ENCODE measurements around the gene GLRX5. TPM values are rescaled to one million over a fixed set of nuclear protein-coding genes. Genes with fewer than 3 reads are reported as not detected.
A peak's percentile ranks its signal among the peaks of the same experiment; 100 is the strongest.

The GLRX5 gene
- 10 to 100 TPM; 28.0 to 83.2 (median 74.0) TPM for total RNA-seq

GRCh38 chr14:95534299-95535225 is at the start of gene GLRX5:
GLRX5 (plus strand) TSS chr14:95535050; CDS start chr14:95535090, 40 bp downstream.
- ATAC-seq (peak; percentile 95 to 96), DNase-seq (peak; percentile 100)
- in situ Hi-C loops (cut with MboI; ENCODE audit: low sequenced_read_pairs in 4 of 4) (loop anchor here in 3 of 4 donors (5.0 to 25.0 kb wide), 3 partner anchors 92 to 397 kb away; partner anchors contain the start of gene DICER1 (in 1 of the 3)), intact Hi-C loops (cut with DNase I; ENCODE audit: low total_unique reads) (loop anchor here (10.0 kb wide), 2 partner anchors 240 to 380 kb away; partner anchors contain the start of gene DICER1)
- H3K9me3 ChIP-seq = no peaks in the 10 kb centered on the region
- H3K4me1 ChIP-seq = peaks cover 83 to 86% of the 10 kb centered on the region in 2 donors
- no peaks in the 10 kb centered on the region for H3K36me3 ChIP-seq
- peak within 1 kb of the TSS; percentile 91 to 95 (median 92) for H3K27ac ChIP-seq
- TF ChIP-seq, protein P1, sequence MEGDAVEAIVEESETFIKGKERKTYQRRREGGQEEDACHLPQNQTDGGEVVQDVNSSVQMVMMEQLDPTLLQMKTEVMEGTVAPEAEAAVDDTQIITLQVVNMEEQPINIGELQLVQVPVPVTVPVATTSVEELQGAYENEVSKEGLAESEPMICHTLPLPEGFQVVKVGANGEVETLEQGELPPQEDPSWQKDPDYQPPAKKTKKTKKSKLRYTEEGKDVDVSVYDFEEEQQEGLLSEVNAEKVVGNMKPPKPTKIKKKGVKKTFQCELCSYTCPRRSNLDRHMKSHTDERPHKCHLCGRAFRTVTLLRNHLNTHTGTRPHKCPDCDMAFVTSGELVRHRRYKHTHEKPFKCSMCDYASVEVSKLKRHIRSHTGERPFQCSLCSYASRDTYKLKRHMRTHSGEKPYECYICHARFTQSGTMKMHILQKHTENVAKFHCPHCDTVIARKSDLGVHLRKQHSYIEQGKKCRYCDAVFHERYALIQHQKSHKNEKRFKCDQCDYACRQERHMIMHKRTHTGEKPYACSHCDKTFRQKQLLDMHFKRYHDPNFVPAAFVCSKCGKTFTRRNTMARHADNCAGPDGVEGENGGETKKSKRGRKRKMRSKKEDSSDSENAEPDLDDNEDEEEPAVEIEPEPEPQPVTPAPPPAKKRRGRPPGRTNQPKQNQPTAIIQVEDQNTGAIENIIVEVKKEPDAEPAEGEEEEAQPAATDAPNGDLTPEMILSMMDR (IDR thresholded peaks at IDR 0.05 in 4 of 5, conservative IDR thresholded peaks at IDR 0.05 in 1 of 5) = peak in 1 of 5 experiments; percentile 33
- TF ChIP-seq POLR2A (IDR thresholded peaks at IDR 0.05) = peak; percentile 90
- H3K4me3 ChIP-seq = peak within 1 kb of the TSS; percentile 84 to 99 (median 94)
- no peaks in the 10 kb centered on the region for H3K27me3 ChIP-seq

- Histone ChIP-seq H3K27ac (no peak overlapping the region), H3K27me3 (no peaks in the 10 kb centered on the region), H3K36me3 (no peaks in the 10 kb centered on the region), H3K4me3 (no peak overlapping the region), H3K4me1 (peaks cover 36 to 38% of the 10 kb centered on the region in 2 donors), H3K9me3 (no peaks in the 10 kb centered on the region)
- TF ChIP-seq, protein P1 (IDR thresholded peaks at IDR 0.05 in 4 of 5, conservative IDR thresholded peaks at IDR 0.05 in 1 of 5) = no peak
- TF ChIP-seq POLR2A (IDR thresholded peaks at IDR 0.05) = no peak
- DNase-seq = no peak
- in situ Hi-C loops (cut with MboI; ENCODE audit: low sequenced_read_pairs in 4 of 4) = no loop called here
- intact Hi-C loops (cut with DNase I; ENCODE audit: low total_unique reads) = no loop called here
- no peak for ATAC-seq
Measured at GRCh38 chr14:95485222-95485819, 49.5 kb upstream of the GLRX5 start.

- intact Hi-C loops (cut with DNase I; ENCODE audit: low total_unique reads) (no loop called here), in situ Hi-C loops (cut with MboI; ENCODE audit: low sequenced_read_pairs in 4 of 4) (no loop called here)
- Histone ChIP-seq H3K4me1 (peaks cover 44% of the 10 kb centered on the region in 2 donors), H3K4me3 (no peak overlapping the region), H3K27me3 (no peaks in the 10 kb centered on the region), H3K36me3 (no peaks in the 10 kb centered on the region), H3K27ac (no peak overlapping the region), H3K9me3 (no peaks in the 10 kb centered on the region)
- TF ChIP-seq POLR2A (IDR thresholded peaks at IDR 0.05) = no peak
- TF ChIP-seq, protein P1 (IDR thresholded peaks at IDR 0.05 in 4 of 5, conservative IDR thresholded peaks at IDR 0.05 in 1 of 5) = no peak
- DNase-seq = no peak
- ATAC-seq = no peak
Measured at GRCh38 chr14:95486875-95487668, 47.8 kb upstream of the GLRX5 start.

GRCh38 chr14:95487669-95488084 is 47.2 kb upstream of the GLRX5 start:
- DNase-seq = no peak
- peaks cover 41 to 42% of the 10 kb centered on the region in 2 donors for H3K4me1 ChIP-seq
- peak overlapping the region in 1 of 4 donors; percentile 81 for H3K27ac ChIP-seq
- H3K27me3 ChIP-seq = no peaks in the 10 kb centered on the region
- no peak for ATAC-seq
- intact Hi-C loops (cut with DNase I; ENCODE audit: low total_unique reads) (loop anchor here (2.0 kb wide), 1 partner anchor 19 kb away; no protein-coding TSS in a partner anchor), in situ Hi-C loops (cut with MboI; ENCODE audit: low sequenced_read_pairs in 4 of 4) (no loop called here)
- H3K36me3 ChIP-seq = no peaks in the 10 kb centered on the region
- H3K4me3 ChIP-seq = no peak overlapping the region
- H3K9me3 ChIP-seq = no peaks in the 10 kb centered on the region
- TF ChIP-seq, protein P1 (IDR thresholded peaks at IDR 0.05 in 4 of 5, conservative IDR thresholded peaks at IDR 0.05 in 1 of 5) = no peak
- no peak for TF ChIP-seq POLR2A (IDR thresholded peaks at IDR 0.05)

Measured in gastrocnemius medialis (tissue), 4 donors.